Glutamatergic neuron (in vitro differentiated cells): ENCODE results near the gene RNASEH1. TPM values are rescaled to one million over a fixed set of nuclear protein-coding genes. Genes with fewer than 3 reads are reported as not detected.

ENCODE experiments used
- DNase-seq: peaks from one replicate; pipeline ENCODE4 v3.0.0; 2022
- H3K27ac Mint-ChIP-seq: one replicate; pipeline ENCODE4 v1.8.0; 2020; ENCODE audit warnings: mild to moderate bottlenecking, mixed read lengths, inconsistent platforms; ENCODE audit not compliant: unreplicated experiment
- H3K27me3 Mint-ChIP-seq: one replicate; pipeline ENCODE4 v1.8.0; 2020; ENCODE audit warnings: mild to moderate bottlenecking, moderate library complexity, mixed read lengths, inconsistent platforms; ENCODE audit not compliant: unreplicated experiment
- H3K36me3 Mint-ChIP-seq: one replicate; pipeline ENCODE4 v1.8.0; 2020; ENCODE audit warnings: mild to moderate bottlenecking, mixed read lengths, inconsistent platforms; ENCODE audit not compliant: unreplicated experiment
- H3K4me1 Mint-ChIP-seq: one replicate; pipeline ENCODE4 v1.8.0; 2020; ENCODE audit warnings: mild to moderate bottlenecking, low read depth, mixed read lengths, inconsistent platforms; ENCODE audit not compliant: unreplicated experiment
- H3K4me3 Mint-ChIP-seq: one replicate; pipeline ENCODE4 v1.8.0; 2020; ENCODE audit warnings: mild to moderate bottlenecking, mixed read lengths, inconsistent platforms; ENCODE audit not compliant: unreplicated experiment
- H3K9me3 Mint-ChIP-seq: one replicate; pipeline ENCODE4 v1.8.0; 2020; ENCODE audit warnings: mild to moderate bottlenecking, moderate library complexity, mixed read lengths, inconsistent platforms; ENCODE audit not compliant: unreplicated experiment
- total RNA-seq: library from RNA; stranded (reverse); fragmentation: NEBNext Ultra II Directional; extraction: Animal tissue kit (Norgen Biotek cat#: 25700); gene quantifications from one replicate; pipeline ENCODE4 v1.2.1, GENCODE V29; 2021; ENCODE audit not compliant: unreplicated experiment
- TF ChIP-seq, protein P1 (sequence below): fragments of 200-600 bp; sonication (generic); IDR thresholded peaks from one replicate; pipeline ENCODE4 v1.5.0; 2021; ENCODE audit not compliant: partially characterized antibody, unreplicated experiment

Gene RNASEH1
- total RNA-seq, 1 donor from 2014 or later, result 34.6 TPM

DNA sequence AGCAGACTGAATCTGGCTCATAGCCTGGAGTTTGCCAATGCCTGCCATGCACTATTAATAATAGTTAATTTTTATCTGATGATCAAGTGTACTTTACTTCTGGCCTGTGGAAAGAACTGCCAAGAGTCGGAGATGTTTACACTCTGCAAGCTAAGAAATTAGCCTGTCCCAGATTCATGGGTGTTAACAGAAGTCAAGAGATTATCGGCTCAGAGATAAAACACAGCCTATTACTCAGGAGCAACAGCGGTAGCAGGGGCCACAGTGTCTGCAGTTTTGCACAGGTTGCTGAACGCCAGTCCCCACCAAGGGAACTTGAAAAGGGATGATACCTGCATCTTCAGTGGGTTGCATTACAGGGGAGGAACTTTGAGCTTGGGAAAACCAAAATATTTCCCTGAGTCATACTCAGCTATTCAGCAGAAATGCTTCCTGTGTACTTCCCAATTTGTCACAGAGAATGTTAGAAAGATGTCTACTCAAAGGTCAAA, 34.5 kb downstream of the RNASEH1 start:
- TF ChIP-seq, protein P1, sequence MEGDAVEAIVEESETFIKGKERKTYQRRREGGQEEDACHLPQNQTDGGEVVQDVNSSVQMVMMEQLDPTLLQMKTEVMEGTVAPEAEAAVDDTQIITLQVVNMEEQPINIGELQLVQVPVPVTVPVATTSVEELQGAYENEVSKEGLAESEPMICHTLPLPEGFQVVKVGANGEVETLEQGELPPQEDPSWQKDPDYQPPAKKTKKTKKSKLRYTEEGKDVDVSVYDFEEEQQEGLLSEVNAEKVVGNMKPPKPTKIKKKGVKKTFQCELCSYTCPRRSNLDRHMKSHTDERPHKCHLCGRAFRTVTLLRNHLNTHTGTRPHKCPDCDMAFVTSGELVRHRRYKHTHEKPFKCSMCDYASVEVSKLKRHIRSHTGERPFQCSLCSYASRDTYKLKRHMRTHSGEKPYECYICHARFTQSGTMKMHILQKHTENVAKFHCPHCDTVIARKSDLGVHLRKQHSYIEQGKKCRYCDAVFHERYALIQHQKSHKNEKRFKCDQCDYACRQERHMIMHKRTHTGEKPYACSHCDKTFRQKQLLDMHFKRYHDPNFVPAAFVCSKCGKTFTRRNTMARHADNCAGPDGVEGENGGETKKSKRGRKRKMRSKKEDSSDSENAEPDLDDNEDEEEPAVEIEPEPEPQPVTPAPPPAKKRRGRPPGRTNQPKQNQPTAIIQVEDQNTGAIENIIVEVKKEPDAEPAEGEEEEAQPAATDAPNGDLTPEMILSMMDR, result no peak
- Mint-ChIP-seq H3K9me3 (peaks cover 7% of the 10 kb centered on the region), H3K4me3 (no peak overlapping the region), H3K27me3 (peaks cover 10% of the 10 kb centered on the region), H3K4me1 (peaks cover 12% of the 10 kb centered on the region), H3K36me3 (peaks cover 5% of the 10 kb centered on the region), H3K27ac (no peak overlapping the region)
- DNase-seq, result no peak

DNA sequence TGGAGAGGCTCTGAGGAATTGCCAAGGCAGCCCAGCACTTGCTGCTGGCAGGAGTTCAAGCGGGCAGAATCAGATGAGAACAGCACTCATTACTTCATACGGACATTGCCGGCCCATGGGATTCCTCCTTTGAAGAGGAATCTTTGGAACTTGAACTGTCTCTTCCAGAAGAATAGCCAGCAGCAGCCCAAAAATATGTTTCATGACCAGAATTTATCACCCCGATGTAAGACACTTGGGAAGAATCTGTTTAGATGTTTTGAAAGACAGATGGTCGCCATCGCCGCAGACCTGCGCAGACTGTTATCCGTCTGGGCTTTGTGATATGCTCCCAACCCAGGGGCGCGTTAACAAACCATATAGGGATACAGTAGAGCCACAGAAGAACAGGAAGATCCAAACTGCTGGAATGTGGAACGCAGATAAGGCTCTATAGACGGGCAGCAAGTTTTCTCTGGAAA, 35.1 kb downstream of the RNASEH1 start:
- H3K27ac Mint-ChIP-seq, result no peak overlapping the region
- H3K4me1 Mint-ChIP-seq, result peaks cover 15% of the 10 kb centered on the region
- peaks cover 7% of the 10 kb centered on the region for H3K9me3 Mint-ChIP-seq
- H3K4me3 Mint-ChIP-seq, result no peak overlapping the region
- TF ChIP-seq, protein P1, result no peak
- H3K27me3 Mint-ChIP-seq, result peaks cover 10% of the 10 kb centered on the region
- DNase-seq, result no peak
- H3K36me3 Mint-ChIP-seq, result peaks cover 5% of the 10 kb centered on the region

DNA sequence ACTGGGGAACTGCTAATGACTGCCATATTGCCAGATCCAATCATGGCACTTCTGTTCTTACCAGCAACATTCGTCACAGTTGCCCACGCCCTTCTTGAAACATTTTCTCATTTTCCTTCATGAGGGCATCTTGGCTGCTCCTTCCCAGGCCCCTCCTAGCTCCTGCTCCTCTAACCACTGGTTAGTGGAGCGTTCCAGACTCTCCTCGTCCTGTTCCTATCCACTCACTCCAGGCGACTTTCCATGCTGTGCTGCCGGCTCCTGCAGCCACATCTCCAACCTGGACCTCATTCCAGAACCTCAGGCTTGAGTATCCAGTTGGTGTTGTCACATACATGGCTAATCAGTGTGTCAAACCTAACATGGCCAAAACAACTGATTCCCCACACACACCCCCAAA, 37.5 kb downstream of the RNASEH1 start:
- H3K9me3 Mint-ChIP-seq, result peaks cover 9% of the 10 kb centered on the region
- peak overlapping the region; percentile 89 for H3K27ac Mint-ChIP-seq
- peaks cover 10% of the 10 kb centered on the region for H3K27me3 Mint-ChIP-seq
- DNase-seq, result no peak
- TF ChIP-seq, protein P1, result no peak
- peaks cover 17% of the 10 kb centered on the region for H3K4me1 Mint-ChIP-seq
- peaks cover 9% of the 10 kb centered on the region for H3K36me3 Mint-ChIP-seq
- H3K4me3 Mint-ChIP-seq, result peak overlapping the region; percentile 97

DNA sequence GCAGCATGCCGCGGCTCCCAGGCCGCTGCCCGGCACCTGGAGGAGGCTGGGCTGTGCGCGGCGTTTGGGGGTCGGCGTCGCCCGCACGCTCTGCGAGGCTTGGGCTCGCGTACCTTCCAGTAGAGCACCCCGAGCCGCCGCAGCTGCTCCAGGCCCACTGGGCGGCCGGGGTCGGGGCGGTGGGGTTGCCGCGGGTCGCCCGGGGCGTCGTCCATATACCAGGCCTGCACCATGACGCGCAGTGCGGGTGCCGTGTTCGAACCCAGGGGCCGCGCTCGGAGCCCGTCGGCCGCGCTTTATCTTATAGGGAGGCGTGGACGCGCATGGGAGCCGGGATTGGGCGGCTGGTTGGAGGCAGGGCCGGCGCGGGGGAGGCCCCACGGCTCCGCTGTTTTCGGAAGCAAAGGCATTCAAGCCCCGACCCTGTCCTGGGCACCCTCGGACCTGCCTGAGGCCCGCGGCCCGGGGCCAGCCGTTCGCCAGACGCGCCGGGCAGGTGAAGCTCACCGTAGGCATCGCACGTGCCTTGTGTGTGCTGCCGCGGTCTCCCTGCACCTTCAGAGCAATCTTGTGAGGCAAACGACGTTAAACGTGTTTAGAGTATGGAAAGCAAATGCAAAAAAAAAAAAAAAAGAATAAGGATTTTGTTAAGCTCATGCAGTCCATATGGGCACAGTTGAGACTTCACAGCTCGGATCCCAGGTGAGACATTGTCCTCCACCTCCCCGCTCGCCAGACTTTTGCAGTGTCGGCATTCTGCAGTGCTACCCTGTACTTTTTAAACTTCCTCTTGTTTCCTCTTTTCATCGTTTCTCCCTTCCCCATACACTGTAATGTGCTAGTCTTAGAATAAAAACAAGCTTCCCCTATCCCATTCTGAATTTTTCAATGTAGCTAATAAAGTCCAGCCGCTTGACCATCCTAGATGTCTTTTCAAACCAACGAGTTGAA, 38.6 kb downstream of the RNASEH1 start, which contains the start of gene ADI1:
Gene ADI1, minus strand, starts transcription at position 277 of the 951 bp plus-strand sequence. Its CDS starts 44 bp downstream, at position 233.
- Mint-ChIP-seq H3K4me1 (peaks cover 17% of the 10 kb centered on the region), H3K27me3 (peaks cover 10% of the 10 kb centered on the region), H3K9me3 (peaks cover 11% of the 10 kb centered on the region), H3K27ac (peak within 1 kb of the TSS; percentile 89), H3K4me3 (peak within 1 kb of the TSS; percentile 97), H3K36me3 (peaks cover 14% of the 10 kb centered on the region)
- TF ChIP-seq, protein P1, result no peak
- DNase-seq, result peak; percentile 79
